Hindlimb muscle (tissue), 1 donor: ENCODE results near the gene ME3. TPM values are rescaled to one million over a fixed set of nuclear protein-coding genes. Genes with fewer than 3 reads are reported as not detected.
A peak's percentile ranks its signal among the peaks of the same experiment; 100 is the strongest.

ENCODE experiments used
- DNase-seq: peaks from one replicate; pipeline ENCODE4 v3.0.0-alpha.2; 2013
- polyA plus RNA-seq: library from polyadenylated mRNA; unstranded; fragments of 120-200 nt; gene quantifications from one replicate; pipeline ENCODE4 v1.2.1, GENCODE V29; 2013; ENCODE audit not compliant: insufficient read length

Gene ME3
- polyA plus RNA-seq, 1 donor, result 10.9 TPM

DNA sequence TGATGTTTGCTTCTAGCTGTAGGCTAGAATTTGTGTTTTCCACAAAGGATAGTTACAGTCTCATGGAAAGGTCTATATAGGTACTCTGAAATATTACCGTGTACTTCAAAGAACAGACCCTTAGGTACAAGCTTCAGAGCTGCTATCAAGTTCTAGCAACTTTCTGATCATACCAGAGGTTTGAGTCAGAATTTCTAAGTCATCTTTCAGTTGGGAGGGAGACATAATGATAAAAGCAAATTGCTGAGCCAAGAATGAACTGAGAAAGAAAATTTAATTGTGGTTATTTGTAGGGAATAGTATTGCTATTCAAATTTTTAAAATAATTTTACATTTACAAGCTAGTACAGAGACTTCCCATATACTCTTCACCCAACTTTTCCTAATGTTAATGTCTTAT, 19.9 kb upstream of the ME3 start:
- DNase-seq, result no peak

DNA sequence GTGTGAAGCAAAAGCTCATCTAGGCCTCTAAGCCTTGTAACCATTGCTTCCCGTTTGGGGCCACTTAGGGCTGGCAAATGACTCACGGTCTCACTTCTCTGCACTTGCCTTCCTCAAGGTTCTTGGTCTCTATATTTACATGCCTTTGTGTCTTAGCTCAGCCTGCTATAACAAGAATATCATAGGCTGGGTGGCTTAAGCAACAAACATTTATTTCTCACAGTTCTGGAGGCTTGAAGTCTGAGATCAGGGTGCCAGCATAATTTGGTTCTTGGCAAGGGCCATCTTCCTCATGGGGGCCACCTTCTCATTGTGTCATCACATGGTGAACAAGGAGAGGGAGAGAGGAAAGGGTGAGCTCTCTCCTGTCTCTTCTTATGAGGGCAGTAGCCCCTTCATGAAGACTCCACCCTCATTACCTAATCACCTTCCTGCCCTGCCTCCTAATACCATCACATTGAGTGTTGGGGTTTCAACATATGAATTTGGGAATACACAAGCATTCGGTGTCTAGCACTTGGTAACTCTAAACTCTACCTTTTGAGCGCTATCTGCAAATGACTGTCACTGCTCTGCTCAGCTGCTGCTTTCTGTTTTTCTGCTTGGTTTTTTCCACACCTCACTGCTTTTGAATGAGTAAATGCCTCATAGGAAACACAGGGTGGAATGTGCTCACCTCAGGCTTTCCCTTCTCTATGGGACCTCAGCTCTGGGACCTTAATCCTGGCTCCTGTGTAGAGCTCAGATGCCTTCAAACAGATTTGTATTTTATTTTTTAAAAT, 16.2 kb upstream of the ME3 start:
- DNase-seq, result no peak

DNA sequence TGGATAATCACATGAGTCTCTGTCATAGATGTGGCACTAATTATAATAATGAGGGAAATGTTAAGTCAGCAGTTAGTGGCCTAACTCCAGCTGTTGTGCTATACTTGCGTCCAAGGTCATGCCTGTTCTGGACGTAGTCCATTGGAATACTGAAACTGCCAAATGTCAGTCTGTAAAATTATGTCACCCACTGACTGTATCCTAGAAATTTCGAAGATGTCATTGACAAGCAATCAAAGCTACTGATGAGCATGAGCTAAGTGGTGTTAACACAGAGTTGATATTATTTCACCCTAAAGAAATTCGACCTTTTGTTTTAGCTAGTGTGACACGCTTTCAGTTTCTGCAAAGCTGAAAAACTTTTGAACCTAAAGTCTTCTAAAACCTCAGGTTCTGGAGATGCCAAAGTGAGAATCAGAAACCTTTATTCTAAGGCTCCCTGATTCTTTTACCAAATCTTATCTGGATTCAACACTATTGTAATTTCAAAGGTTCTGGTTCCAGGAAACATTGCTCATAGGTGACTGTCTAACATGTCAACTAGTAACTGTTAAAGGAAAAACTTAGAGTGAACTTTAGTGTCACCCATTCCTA, 14.9 kb upstream of the ME3 start:
- no peak for DNase-seq

DNA sequence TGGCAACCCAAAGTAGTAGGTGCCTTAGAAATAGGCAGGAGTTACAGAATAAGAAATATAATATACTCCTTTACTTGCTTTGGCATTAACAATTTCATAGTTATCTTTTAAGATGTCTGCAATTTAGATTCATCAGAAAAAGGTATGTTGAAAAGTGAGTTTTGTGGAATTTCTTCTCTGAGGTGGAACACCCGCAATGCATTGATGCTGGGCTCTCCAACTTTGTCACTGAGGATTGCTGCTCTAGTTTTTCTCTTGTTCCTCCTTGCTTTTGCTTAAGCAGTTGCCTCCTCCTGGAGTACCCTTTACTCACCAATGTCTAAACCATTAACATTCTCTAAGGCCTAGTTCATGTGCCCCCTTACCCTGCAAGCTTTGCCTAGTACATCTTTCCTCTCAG, 14.1 kb upstream of the ME3 start:
- no peak for DNase-seq

DNA sequence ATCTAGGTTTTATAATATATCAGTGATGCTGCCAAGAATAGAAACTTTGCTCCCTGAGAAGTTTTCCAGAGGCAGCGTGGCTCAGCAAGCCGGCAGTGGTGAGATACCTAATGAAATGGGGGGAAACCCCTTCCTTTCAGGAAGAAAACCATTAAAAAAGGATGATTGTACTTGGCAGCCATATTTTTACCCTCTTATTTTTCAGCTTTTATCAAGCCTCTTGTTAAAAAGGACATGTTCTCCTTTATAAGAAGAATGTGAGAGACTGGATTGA, 9.0 kb upstream of the ME3 start:
- no peak for DNase-seq

DNA sequence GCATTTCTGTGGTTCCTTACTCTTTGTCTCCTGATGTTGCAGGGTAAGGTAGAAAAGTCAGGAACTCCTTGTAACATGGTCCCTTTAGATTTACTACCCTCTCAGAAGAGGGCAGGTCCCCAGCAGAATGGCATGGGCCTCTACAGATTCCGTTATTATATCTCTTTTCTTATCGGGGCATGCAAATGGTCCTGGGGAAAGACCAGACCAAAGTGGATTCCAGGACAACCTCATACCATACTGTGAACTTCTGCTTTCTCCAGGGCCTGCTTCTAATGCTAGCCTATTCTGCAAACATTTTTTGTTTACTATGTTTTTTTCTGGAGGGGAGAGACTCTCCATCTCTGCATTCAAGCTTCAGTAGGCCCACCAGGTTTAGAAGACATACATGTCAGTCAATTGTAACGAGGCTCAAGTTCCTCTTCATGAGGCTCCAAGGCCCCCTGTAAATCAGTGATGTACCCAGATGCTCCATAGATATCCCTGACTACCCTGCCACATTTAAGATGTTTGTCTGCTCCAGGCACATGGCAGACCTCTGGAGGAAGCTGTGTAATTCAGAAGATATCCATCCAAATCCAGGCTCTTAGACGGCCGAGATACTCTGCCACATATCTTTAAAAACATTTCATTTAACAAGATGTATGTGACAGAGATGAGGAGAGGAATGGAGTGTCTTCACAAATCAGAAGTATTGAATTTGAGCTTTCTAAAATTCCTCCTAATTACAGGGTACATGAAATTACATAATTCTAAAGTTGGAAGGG, 8.5 kb upstream of the ME3 start:
- no peak for DNase-seq

DNA sequence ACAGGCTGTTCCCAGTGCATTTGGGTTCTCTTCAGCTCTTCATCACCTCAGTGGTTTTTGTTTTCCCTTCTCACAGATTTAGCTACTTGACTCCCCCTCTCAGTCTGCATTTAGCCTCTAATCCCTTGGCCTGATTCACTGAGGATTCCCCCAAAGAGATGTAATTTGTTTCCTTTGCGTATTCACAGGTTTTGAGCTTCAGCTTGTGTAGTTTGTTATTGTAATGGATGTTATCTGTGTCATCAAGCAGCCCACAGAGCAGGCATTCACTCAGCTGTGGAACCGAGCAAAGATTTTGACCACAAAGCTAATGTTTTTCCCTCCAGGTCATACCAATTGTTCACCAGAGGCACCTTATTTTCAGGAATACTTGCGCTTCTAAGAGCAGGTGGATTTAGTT, 6.4 kb upstream of the ME3 start:
- DNase-seq, result no peak

DNA sequence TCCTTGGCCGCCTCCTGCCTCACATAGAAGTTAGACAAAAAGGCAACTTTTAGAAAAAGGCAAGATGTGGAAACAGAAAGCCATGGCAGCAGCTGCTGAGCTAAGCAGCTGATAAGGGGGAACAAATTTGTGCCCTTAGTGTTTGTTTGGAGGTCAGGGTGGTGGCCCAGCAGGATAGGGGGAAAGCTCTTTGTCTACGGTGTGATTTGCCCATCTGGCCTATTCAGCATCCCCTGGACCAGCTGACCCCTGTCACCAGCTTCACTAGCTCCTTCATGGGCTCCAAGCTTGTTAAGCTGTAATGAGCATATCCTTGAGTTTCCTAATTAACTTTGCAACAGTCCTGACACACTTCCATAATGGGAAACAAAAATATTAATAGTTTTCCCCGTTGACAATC, 5.9 kb upstream of the ME3 start:
- no peak for DNase-seq

DNA sequence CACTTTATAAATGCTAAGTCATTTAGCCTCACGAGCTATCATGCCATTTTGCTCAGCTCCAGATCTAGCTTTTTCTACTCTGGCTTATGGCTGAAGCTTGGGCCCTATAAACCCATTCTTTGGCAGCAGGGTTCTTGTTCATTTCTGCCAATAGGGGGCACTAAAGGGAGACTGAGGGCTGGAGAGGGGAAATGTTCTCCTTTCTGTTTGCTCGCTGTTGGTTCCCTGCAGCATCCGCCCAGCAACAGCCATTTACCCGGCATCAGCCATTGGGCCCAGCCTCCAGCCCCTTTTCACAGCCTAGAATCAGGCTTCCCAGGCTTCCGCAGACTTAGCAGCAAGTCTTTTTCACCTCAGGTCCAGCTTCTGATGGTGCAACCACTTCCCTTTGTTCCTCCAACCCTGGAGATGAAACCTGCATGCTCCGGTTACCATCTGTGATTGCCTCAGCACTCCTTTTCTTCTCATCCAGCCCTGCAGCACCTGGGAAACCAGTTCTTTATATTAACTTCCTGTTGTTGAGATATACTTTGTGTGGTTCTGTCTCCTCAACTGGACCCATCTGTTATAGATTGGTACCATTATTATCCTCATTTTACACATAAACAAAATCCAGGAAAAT, 4.2 kb upstream of the ME3 start:
- DNase-seq, result no peak

DNA sequence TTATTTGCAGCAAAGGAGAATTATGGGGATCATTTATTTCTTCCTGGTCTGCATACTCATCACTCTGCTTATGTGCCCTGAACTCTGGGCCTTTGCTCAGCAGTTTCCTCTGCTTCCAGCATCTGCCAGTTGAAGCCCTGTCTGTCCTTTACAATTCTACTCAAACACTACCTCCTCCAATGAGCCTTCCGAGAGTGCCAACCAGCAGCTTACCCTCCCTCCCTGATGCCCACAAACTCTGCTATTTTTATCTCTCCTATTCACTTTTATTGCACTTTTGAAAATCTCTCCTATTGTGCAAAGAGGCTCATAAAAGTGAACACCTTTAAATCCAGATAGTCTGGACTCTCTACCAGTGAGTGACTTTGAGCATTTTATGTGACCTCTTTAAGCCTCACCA, 3.6 kb upstream of the ME3 start:
- no peak for DNase-seq

DNA sequence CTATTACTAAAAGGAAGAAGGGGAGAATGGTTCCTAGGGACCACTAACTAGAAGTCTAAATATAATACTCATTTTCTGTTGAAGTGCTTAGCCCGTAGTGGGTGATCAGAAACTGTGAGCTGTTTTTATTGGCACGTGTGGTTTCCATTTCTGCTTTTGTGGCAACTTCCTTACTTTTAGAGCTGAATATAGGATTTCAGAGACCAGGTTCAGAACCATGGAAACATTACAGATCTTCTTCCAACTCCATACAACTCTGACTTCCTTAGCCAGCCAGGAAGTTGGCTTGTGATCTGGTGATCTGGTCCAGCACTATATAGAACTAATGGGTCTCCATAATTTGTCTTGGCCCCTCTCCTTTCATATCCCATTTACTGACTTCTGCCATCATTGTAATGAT, 2.6 kb upstream of the ME3 start:
- DNase-seq, result peak; percentile 36

DNA sequence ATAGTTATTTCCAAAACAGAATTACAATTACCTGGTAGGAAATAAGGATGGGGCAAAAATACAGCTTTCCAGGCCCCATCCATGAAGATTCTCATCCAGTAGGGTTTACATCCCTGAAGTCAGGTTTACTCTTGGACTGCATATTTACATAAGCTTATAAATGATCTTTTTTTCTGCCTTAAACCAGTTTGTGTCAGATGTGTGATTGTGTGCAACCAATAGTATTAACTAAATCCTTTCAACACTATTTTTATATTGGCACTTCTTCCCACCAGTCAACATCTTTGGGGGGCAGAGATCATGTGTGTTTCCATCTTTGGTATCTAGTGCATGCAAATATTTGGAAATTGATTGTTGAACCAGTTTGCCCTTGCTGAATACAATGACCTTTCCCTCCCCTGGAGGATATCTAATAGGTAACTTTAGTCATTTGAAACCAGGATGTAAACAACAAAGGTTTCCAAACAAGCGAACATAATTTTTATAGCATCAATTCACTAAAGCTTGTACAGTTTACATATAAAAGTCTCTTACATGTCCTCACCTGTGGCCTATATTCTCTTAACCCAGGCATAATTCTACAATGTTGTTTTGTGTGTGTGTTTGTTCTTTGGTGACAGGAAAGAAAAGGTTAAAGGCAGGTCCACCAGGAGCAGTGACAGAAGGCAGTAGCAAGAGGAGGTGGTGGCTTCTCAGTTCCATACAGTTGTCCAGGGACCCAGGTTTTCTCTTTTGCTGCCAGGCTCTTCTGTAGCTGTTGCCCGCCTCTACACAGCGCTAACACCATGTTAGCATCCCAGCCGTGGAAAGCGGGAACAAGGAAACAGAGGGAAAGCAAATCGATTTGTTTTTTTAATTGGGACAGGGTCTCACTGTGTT, 1.7 kb upstream of the ME3 start:
- no peak for DNase-seq

DNA sequence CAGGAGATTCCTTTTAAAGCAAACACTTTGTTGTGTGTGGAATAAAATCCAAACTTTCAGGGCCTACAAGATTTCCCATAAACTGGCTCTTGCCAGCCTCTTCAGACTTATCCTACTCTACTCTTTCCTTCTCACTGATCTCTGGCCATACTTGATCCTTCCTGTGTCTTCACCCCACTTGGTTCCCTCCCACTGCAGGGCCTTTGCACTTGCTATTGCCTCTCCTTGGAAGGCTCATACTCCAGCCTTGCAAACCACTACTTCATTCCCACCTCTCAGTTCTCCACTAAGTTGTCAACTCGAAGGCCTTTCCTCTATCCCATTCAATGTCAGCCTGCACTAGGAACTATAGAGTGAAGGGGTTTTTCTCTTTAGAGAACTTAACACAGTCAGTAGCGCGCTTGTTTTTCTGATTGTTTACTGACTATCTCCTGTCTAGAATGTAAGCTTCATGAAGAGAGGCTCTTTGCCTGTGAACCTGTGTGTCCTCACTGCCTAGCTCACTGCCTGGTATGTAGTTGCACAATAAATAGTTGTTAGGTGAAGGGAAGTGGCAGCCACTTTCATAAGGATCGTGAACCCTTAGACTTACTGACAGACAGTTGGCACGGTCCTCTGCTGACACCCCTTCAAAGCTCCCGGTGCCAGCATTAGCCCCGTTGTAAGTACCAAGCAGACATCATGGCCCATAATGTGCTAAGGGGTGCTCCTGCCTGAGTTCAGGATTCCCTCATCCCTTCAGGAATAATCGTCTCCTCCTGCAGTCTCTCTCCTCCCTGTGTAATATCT, 833 bp upstream of the ME3 start:
- DNase-seq, result no peak

DNA sequence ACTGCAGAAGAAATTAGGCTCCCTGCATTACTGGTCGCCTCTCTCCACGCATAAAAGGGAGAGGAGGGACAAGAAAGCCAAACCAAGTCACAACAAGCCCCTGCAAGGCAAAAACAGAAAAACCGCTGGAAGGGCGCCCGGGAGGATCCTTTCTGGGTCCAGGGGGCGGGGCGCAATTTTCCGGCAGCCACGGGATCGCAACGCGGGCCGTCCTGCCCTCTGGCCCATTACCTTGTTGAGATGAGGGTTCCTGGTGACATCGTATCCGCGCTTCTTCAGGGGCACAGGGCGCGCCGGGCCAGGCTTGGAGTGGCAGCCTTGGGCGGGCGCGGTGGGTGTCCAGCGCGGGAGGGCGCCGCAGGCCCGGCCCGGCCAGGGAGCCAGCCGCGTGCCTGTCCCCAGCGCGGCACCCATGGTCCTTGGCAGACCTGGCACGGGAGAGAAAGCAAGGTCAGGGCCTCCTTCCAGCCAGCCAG, 847 bp downstream of the ME3 start:
- peak; percentile 62 for DNase-seq

DNA sequence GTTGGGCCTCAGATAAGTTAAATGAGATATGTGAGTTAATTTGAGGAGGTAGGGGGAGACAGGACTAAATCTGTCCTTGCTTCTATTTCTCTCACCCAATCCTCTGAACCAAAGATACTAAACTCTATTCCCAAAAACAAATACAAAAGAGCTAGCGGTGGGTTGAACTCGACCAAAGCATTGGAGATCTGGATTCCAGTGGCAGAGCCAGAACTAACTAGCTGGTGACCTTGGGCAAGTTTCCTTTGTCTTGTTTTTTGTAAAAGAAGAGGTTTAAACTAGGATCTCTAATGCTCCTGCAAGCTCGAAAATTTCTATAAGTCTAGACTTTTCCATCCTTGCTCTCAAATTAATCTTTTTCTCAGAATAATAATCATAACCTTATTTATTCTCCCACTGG, 1.5 kb downstream of the ME3 start:
- DNase-seq, result no peak

DNA sequence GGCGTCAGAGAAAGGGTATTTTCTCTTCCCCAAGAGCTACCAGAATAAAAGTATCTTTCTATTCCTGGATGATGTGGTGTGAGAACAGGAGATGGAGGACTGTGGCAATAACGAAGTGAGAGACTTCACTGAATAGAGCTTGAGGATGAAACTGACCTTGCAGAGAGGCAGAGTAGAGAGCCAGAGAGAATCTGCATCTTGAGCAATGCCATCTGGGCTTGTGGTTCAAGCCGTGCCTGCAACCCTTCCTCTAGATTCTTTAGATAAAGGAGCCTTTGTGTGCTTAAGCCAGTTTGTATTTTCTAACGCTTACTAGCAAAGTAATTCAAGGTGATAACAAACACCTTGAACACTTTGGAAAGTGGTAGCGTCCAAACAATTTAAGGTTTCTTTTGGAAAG, 2.2 kb downstream of the ME3 start:
- no peak for DNase-seq

DNA sequence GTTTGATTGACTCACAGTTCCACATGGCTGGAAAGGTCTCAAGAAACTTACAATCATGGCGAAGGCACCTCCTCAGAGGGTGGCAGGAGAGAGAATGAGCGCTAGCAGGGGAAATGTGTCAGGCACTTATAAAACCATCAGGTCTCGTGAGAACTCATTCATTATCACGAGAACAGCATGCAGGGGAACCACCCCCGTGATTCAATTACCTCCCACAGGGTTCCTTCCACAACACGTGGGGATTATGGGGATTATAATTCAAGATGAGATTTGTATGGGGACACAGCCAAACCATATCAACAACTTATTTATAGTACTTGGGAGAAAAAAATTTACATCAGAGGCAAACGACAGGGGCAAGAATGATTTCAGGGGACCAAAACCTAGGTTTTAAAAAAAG, 3.0 kb downstream of the ME3 start:
- DNase-seq, result no peak

DNA sequence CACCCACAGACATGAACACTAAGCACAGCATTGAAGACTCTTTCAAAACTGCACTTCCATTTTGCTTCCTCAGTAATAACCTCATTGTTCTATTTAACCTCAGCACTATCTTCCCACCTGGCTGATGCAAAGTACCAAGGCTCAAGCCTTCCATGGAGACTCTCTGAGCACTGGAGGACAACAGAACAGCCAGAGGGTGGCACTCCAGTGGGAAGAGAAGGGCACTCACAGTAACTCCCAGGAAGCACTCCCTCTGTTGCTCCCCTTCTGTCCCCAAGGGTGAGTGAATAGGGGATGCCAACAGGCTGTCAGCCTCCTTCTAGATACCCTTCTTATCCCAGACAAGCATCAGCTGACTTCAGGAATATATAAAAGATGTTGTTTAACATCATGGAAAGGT, 3.5 kb downstream of the ME3 start:
- DNase-seq, result no peak

DNA sequence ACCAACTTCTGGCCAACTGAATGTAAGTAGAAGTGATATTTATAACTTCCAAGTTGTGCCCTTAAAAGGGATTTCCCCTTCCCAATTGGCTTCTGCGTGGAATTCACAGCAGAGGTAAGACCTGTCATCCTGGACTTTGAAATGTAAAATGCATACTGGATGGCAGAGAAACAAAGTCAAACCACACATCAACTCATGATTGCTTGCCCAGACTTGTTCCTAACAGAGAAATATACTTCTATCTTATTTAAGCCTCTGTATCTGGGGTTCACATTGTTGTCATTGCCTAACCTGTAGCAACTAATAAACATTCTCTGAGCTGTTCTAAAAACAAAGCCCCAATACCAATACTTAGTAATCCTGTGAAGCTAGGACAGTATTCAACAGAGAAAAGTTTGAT, 6.2 kb downstream of the ME3 start:
- no peak for DNase-seq

DNA sequence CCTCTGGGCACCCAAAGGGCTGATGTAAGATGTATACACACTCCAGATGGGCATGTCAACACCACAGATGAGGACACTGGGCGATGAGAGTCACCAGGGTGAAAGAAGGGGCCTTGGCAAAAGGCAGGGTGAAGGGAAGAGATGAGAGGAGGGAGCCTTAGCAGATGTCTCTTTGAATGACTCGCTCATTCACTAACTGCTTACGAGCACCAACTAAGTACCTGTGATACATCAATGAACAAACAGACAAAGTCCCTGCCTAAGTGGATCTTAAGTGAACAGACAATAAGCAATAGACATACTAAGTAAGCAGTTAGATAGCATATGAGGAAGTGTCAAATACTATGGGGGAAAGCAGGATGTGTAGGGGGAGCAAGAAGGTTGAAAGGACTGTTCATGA, 7.5 kb downstream of the ME3 start:
- no peak for DNase-seq

DNA sequence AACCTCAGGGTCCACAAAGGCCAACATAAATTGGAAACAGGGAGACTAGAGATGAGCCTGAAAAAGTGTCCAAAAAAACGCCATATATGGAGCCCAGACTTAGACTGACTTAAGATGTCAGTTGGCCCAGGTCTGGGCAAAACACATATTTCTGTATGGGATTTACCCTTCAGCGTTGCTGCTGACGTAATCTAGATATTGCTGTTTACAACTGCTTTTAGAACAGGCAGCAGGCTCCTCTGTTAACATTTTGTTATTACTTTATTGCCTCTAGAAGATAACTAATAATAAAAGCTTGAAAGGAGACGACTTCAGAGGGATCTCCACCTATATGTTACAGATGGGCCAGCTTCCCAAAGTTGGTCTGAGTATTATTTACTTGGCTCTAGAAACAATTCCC, 8.7 kb downstream of the ME3 start:
- DNase-seq, result no peak

DNA sequence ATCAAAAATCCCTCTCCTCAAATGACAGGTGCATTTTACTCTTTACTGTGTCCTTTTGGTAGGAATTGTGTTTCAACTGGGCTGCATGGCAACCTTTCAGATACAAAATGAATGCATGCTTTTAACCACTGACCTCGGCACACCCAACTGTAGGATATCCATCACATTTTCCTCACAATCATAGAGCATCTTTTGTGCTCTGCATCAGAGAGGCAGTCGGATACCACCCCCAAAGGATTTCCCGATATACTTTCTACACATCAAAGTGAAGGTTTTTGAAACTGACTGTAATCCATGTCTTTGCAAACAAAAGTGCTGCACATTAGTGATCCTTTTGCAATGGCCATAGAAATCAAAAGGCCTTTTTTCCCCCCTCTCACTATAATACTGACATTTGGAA, 9.1 kb downstream of the ME3 start:
- no peak for DNase-seq
